Esophagus squamous epithelium (tissue), 5 donors: ENCODE results near the gene PF4V1. TPM values are rescaled to one million over a fixed set of nuclear protein-coding genes. Genes with fewer than 3 reads are reported as not detected.
A peak's percentile ranks its signal among the peaks of the same experiment; 100 is the strongest.

ENCODE experiments used
- DNase-seq: peaks from one replicate; lab custom pipeline; 2025; lab: John Stamatoyannopoulos, UW
- H3K27ac ChIP-seq, 4 donors: fragments of 200-600 bp; sonication (generic); one replicate each; pipeline ENCODE4 v1.5.1; 2016 to 2019; ENCODE audit warnings: mild to moderate bottlenecking in 1 of 4
- H3K27me3 ChIP-seq, 4 donors: fragments of 200-600 bp; sonication (generic); 1 replicate in 3 of 4; 2 replicates in 1 of 4; pipeline versions ENCODE4 v1.5.1 to v1.6.0; 2017 to 2021; ENCODE audit warnings: antibody characterized with exemption in 1 of 4
- H3K36me3 ChIP-seq, 3 donors: fragments of 200-600 bp; sonication (generic); one replicate each; pipeline ENCODE4 v1.5.1; 2016 to 2019
- H3K4me1 ChIP-seq, 3 donors: fragments of 200-600 bp; sonication (generic); one replicate each; pipeline ENCODE4 v1.5.1; 2017 to 2019
- H3K4me3 ChIP-seq, 4 donors: fragments of 200-600 bp; sonication (generic); 1 replicate in 3 of 4; 2 replicates in 1 of 4; pipeline ENCODE4 v1.5.1; 2016 to 2019; ENCODE audit warnings: mild to moderate bottlenecking in 2 of 4, moderate library complexity in 1 of 4
- H3K9me3 ChIP-seq, 3 donors: fragments of 200-600 bp; sonication (generic); one replicate each; pipeline ENCODE4 v1.5.1; 2016 to 2019
- POLR2A ChIP-seq, 4 donors: fragments of 450-650 bp; IDR thresholded peaks; one replicate each; pipeline ENCODE4 v1.6.1; 2017; ENCODE audit warnings: antibody characterized with exemption in 4 of 4, mild to moderate bottlenecking in 4 of 4, moderate library complexity in 3 of 4
- WGBS, 2 donors: methylation state at CpG; one replicate each; pipeline ENCODE4 v1.1.5; 2018; 5-methylcytosine and 5-hydroxymethylcytosine counted together
- intact Hi-C: fragments of 100-400 bp; cut with DNase I; formaldehyde crosslinking; loops from one replicate; pipeline ENCODE4 v1.15.0; 2022
- total RNA-seq, 4 donors: library from RNA; depleted of rRNA; stranded (reverse); fragments of >200 nt; gene quantifications; one replicate each; pipeline ENCODE4 v1.1.0, GENCODE V29; 2016
- TF ChIP-seq, protein P1 (sequence below), 6 experiments: fragments of 450-650 bp in 4 of 6; fragments of 200-600 bp in 2 of 6; sonication (generic) in 2 of 6; IDR thresholded peaks; one replicate each; pipeline ENCODE4 v1.5.1; 2016 to 2019; ENCODE audit warnings: antibody characterized with exemption in 6 of 6, mild to moderate bottlenecking in 4 of 6, moderate library complexity in 4 of 6
- donor health status: DM: yes; HTN: yes; CAD: no.

PF4V1 gene
- total RNA-seq, 4 donors from 2014 or later: not detected

DNA sequence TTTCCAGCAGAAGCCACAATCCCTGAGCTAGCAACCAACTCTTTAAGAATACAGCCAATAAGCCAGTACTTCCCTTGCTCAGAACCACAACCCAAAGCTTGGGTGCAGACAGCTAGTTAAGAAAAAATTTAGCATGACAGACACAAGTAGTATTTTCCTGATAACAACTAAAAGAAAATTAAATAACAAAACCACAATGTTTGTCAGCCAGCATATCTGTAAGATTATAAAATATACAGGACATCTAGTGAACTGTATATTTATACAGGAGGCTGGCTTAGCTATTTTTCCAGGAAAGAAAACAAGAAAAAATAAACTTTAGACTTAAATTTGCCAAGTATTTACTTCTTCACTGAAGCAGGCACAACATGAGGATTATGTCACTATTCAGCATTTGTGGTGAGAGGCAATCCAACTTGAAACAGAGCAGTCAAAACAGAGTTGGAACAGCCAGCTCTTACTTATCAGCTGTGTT lies 6.6 kb downstream of the PF4V1 start:
- Histone ChIP-seq H3K36me3 (no peaks in the 10 kb centered on the region), H3K9me3 (no peaks in the 10 kb centered on the region), H3K4me1 (peaks cover 0 to 11% (median 0%) of the 10 kb centered on the region in 3 donors), H3K4me3 (no peak overlapping the region), H3K27ac (peak overlapping the region in 2 of 4 donors; percentile 13 to 31), H3K27me3 (peaks cover 0 to 4% (median 0%) of the 10 kb centered on the region in 4 donors)
- TF ChIP-seq POLR2A (IDR thresholded peaks at IDR 0.05): no peak
- TF ChIP-seq, protein P1, sequence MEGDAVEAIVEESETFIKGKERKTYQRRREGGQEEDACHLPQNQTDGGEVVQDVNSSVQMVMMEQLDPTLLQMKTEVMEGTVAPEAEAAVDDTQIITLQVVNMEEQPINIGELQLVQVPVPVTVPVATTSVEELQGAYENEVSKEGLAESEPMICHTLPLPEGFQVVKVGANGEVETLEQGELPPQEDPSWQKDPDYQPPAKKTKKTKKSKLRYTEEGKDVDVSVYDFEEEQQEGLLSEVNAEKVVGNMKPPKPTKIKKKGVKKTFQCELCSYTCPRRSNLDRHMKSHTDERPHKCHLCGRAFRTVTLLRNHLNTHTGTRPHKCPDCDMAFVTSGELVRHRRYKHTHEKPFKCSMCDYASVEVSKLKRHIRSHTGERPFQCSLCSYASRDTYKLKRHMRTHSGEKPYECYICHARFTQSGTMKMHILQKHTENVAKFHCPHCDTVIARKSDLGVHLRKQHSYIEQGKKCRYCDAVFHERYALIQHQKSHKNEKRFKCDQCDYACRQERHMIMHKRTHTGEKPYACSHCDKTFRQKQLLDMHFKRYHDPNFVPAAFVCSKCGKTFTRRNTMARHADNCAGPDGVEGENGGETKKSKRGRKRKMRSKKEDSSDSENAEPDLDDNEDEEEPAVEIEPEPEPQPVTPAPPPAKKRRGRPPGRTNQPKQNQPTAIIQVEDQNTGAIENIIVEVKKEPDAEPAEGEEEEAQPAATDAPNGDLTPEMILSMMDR (IDR thresholded peaks at IDR 0.05): no peak
- no peak for DNase-seq
- intact Hi-C loops: loop anchor here (10.0 kb wide), 2 partner anchors 185 to 275 kb away; no protein-coding TSS in a partner anchor

DNA sequence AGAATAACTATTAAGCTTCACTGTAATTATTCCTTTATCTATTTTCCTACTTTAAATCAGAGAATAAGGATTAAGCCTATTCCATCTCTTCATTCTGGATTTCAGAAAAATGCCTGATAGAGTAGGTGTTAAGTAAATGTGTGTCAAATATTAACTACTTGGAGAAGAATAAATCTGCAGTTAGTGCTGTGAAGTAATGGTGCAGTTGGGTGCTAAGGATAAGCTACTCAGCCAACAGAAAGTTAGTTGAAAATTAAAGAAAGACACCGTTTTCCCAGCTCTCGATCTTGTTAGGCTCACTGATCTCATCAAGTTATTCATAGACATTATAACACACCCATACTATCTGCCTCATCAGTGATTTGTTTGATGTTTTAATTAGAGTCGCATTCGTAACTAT lies 7.1 kb downstream of the PF4V1 start:
- no peak for DNase-seq
- H3K27me3 ChIP-seq: peaks cover 0 to 4% (median 0%) of the 10 kb centered on the region in 4 donors
- H3K27ac ChIP-seq: no peak overlapping the region
- no peaks in the 10 kb centered on the region for H3K9me3 ChIP-seq
- WGBS, 2 donors: 48 to 66% methylated on average over 4 of the region's 4 CpGs
- peaks cover 0 to 14% (median 0%) of the 10 kb centered on the region in 3 donors for H3K4me1 ChIP-seq
- intact Hi-C loops: loop anchor here (10.0 kb wide), 2 partner anchors 185 to 275 kb away; no protein-coding TSS in a partner anchor
- no peak overlapping the region for H3K4me3 ChIP-seq
- no peaks in the 10 kb centered on the region for H3K36me3 ChIP-seq
- TF ChIP-seq, protein P1 (IDR thresholded peaks at IDR 0.05): no peak
- TF ChIP-seq POLR2A (IDR thresholded peaks at IDR 0.05): no peak

DNA sequence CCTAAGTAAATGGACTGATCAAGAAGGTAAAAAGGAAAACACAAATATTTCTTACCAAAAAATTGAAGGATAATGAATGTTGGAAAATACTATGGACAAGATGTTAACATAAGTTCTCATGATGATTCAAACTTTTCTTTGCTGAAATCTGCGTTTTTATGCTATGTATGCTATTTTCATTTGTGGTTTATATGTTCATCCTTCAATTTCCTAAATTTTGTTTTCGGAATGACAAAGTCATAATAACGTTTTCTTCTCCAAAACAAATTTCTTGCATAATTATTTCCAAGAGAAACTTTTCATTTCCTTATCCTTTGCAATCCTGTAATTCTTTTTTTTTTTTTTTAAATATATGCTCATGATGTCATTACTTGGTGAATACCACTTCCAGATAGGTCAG lies 7.8 kb downstream of the PF4V1 start:
- intact Hi-C loops: loop anchor here (10.0 kb wide), 2 partner anchors 186 to 276 kb away; no protein-coding TSS in a partner anchor
- no peak for TF ChIP-seq POLR2A (IDR thresholded peaks at IDR 0.05)
- TF ChIP-seq, protein P1 (IDR thresholded peaks at IDR 0.05): no peak
- no peak overlapping the region for H3K27ac ChIP-seq
- WGBS, 2 donors: 67 to 73% methylated on average over 3 of the region's 3 CpGs
- no peaks in the 10 kb centered on the region for H3K9me3 ChIP-seq
- peaks cover 0 to 14% (median 0%) of the 10 kb centered on the region in 3 donors for H3K4me1 ChIP-seq
- DNase-seq: no peak
- no peaks in the 10 kb centered on the region for H3K36me3 ChIP-seq
- H3K4me3 ChIP-seq: no peak overlapping the region
- H3K27me3 ChIP-seq: no peaks in the 10 kb centered on the region

DNA sequence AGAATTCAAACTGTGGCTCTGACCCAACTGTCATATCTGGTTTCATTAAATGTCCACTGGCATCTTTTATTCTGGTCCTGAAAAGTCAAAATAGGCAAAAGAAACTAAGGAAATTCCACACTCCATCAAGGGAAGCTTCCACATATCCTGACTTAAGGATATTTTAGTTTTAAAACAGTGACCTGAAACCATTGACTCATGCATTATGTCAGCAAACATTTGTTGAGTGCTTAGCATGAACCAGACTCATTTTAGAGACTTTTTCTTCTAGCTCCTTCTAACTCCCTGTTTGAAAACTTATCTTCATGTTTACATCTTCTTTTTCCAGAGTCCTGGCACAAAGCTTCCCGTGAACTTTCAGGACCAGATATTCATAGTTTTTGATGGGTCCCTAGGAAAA lies 9.2 kb downstream of the PF4V1 start:
- no peak for TF ChIP-seq POLR2A (IDR thresholded peaks at IDR 0.05)
- TF ChIP-seq, protein P1 (IDR thresholded peaks at IDR 0.05): no peak
- 88 to 92% methylated on average over 1 of the region's 1 CpG for WGBS, 2 donors
- Histone ChIP-seq H3K4me1 (peaks cover 0 to 14% (median 0%) of the 10 kb centered on the region in 3 donors), H3K4me3 (no peak overlapping the region), H3K9me3 (no peaks in the 10 kb centered on the region), H3K36me3 (no peaks in the 10 kb centered on the region), H3K27ac (no peak overlapping the region), H3K27me3 (no peaks in the 10 kb centered on the region)
- intact Hi-C loops: loop anchor here (10.0 kb wide), 2 partner anchors 188 to 278 kb away; no protein-coding TSS in a partner anchor
- no peak for DNase-seq

DNA sequence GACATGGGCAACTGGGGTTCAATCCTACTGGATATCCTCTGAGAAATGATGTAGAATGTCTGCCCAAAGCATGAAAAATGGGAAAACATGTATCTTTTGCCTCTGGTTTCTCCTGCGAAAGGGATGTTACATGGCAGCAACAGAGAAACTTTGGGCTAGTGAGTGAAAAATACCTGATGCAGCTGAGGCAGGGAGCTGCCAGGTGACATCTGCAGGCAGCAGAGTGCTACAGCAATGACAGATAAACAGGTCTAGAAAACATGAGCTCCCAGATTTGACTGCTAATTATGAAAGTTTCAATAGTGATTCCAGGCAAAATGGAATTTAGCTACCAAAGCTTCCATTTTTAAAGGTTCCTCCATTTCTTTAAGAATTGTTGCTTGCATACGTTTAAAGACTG lies 11.3 kb downstream of the PF4V1 start:
- Histone ChIP-seq H3K9me3 (no peaks in the 10 kb centered on the region), H3K27me3 (peaks cover 0 to 8% (median 0%) of the 10 kb centered on the region in 4 donors), H3K4me1 (peaks cover 0 to 23% (median 7%) of the 10 kb centered on the region in 3 donors), H3K27ac (no peak overlapping the region), H3K36me3 (no peaks in the 10 kb centered on the region), H3K4me3 (no peak overlapping the region)
- no peak for DNase-seq
- WGBS, 2 donors: 58 to 67% methylated on average over 2 of the region's 2 CpGs
- intact Hi-C loops: loop anchor here (10.0 kb wide), 2 partner anchors 190 to 280 kb away; no protein-coding TSS in a partner anchor
- TF ChIP-seq, protein P1 (IDR thresholded peaks at IDR 0.05): peak in 4 of 6 experiments; percentile 28 to 66 (median 42)
- no peak for TF ChIP-seq POLR2A (IDR thresholded peaks at IDR 0.05)
